ENCODE results near the gene KLHL6.
"Not testable (repeated sequence)": the region's sequence is repeated elsewhere in the genome, so short reads cannot be mapped to it uniquely, and the experiment has no call there.

Gene KLHL6

GRCh38 chr3:183443395-183444385, 111.8 kb downstream of the KLHL6 start:
- no peak for DNase-seq

DNA sequence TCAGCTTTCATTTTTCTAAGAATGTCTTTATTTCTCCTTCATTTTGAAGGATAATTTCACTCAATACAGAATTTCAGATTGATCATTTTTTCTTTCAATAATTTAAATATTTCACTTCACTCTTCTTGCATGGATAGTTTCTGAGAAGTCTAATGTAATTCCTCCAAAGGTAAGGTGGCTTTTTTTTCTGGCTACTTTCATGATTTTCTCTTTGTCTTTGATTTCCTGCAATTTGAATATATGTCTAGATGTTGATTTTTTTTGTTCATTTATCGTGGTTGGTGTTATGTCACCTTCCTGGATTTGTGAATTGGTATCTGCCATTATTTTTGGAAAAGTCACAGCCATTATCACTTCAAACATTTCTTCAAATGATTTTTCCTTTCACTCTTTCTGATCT, 112.5 kb downstream of the KLHL6 start:
- no peak for DNase-seq

- not testable (repeated sequence) for DNase-seq
These were observed 115.0 kb downstream of the KLHL6 start for GRCh38 chr3:183440521-183440920.

GRCh38 chr3:183439515-183439914, 116.0 kb downstream of the KLHL6 start:
- no peak for DNase-seq

GRCh38 chr3:183438735-183439134, 116.8 kb downstream of the KLHL6 start:
- no peak for DNase-seq

DNA sequence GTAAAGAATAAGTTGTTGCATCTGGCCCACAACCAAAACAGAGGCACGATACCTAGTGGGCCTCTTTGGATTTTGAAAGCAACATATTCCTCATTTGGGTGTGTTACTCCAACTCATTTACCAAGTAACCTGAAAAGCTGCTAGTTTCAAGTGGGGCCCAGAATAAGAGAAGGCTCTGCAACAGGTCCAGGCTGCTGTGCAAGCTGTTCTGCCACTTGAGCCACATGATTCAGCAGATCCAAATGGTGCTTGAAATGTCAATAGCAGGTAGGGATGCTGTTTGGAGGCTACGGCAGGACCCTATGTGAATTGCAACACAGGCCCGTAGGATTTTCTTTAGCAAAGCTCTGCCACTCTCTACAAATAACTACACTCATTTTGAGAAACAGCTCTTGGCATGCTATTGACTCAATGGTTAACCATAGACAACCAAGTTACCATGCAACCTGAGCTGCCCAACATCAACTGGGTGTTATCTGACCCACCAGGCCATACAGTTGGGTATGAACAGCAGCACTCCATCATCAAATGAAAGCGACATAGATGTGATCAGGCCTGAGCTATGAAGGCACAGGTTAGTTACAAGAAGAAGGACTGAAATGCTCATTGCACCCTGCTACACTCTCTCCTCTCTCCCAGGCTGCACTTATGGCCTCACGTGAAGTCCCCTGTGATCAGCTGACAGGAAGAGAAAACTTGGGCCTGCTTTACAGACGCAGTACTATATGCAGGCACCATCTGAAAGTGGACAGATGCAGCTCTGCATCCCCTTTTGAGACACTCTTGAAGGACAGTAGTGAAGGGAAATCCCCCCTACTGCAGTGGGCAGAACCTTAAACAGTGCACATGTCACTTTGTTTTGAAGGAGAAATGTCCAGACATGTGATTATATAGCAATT, 117.6 kb downstream of the KLHL6 start:
- DNase-seq: no peak

All from retina (tissue), 1 donor.